HPDE6-E6E7 (cell line): ENCODE measurements around the gene LRRC3.
"Not testable (repeated sequence)": the region's sequence is repeated elsewhere in the genome, so short reads cannot be mapped to it uniquely, and the experiment has no call there.

Experiments
- DNase-seq: peaks from one replicate; pipeline ENCODE4 v3.0.0; 2011; ENCODE audit warnings: missing footprints; ENCODE audit errors: extremely low spot score

Gene LRRC3

GRCh38 chr21:44496564-44497550, 41.5 kb downstream of the LRRC3 start:
- DNase-seq, result no peak

- DNase-seq, result no peak
These were observed 42.4 kb downstream of the LRRC3 start for GRCh38 chr21:44497703-44498126.

GRCh38 chr21:44498280-44499210, 43.2 kb downstream of the LRRC3 start:
- no peak for DNase-seq

DNA sequence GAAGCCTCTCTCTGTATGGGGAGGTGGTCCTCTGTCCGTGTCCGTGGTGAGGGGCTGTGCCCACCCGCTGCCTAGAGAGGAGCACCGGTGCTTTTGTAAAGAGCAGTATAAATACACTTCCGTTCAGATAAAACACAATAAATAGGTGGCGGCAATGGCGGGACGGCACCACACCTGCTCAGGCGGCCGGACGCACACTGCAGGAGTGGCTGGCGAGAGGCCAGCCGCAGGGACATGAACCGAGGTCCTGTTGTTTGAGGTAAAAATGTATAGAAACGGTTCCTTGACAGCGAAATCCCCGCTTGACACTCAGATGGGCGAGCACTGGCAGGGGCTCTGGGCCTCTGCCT, 43.9 kb downstream of the LRRC3 start:
- no peak for DNase-seq

GRCh38 chr21:44499631-44500030, 44.3 kb downstream of the LRRC3 start:
- no peak for DNase-seq

DNA sequence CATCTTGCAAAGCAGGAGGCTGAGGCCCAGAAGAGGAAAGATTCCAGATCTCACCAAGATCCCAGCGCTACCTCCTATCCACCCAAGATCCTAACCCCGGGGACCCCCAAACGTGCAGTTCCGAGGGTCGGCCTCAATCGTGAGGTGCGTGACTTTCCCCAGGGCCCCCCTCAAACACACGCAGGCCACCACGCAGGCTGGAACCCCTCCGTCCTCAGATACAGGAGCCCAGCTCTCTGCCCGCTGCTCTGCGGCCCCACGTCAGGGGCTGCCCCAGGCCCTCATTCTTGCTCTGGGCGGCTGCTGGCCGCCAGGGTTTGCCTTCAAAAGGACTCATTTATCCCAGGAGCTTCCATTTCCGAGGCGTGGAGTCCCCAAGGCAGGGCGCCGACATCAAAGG, 44.8 kb downstream of the LRRC3 start:
- no peak for DNase-seq

- DNase-seq, result no peak
These were observed 47.1 kb downstream of the LRRC3 start for GRCh38 chr21:44502171-44502958.

DNA sequence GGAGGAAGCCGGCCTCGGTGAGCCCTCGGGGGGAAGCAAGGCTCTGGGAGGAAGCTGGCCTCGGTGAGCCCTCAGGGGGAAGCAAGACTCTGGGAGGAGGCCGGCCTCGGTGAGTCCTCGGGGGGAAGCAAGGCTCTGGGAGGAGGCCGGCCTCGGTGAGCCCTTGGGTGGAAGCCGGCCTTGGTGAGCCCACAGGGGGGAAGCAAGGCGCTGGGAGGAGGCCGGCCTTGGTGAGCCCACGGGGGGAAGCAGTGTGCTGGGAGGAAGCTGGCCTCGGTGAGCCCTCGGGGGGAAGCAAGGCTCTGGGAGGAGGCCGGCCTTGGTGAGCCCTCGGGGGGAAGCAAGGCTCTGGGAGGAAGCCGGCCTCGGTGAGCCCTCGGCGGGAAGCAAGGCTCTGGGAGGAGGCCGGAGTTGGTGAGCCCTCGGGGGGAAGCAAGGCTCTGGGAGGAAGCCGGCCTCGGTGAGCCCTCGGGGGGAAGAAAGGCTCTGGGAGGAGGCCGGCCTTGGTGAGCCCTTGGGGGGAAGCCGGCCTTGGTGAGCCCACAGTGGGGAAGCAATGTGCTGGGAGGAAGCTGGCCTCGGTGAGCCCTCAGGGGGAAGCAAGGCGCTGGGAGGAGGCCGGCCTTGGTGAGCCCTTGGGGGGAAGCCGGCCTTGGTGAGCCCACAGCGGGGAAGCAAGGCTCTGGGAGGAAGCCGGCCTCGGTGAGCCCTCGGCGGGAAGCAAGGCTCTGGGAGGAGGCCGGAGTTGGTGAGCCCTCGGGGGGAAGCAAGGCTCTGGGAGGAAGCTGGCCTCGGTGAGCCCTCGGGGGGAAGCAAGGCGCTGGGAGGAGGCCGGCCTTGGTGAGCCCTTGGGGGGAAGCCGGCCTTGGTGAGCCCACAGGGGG, 47.9 kb downstream of the LRRC3 start:
- not testable (repeated sequence) for DNase-seq

- DNase-seq, result no peak
These were observed 48.6 kb downstream of the LRRC3 start for GRCh38 chr21:44503901-44504399.

GRCh38 chr21:44505673-44506278, 50.5 kb downstream of the LRRC3 start:
- no peak for DNase-seq

- DNase-seq, result no peak
These were observed 51.3 kb downstream of the LRRC3 start for GRCh38 chr21:44506279-44507255.

DNA sequence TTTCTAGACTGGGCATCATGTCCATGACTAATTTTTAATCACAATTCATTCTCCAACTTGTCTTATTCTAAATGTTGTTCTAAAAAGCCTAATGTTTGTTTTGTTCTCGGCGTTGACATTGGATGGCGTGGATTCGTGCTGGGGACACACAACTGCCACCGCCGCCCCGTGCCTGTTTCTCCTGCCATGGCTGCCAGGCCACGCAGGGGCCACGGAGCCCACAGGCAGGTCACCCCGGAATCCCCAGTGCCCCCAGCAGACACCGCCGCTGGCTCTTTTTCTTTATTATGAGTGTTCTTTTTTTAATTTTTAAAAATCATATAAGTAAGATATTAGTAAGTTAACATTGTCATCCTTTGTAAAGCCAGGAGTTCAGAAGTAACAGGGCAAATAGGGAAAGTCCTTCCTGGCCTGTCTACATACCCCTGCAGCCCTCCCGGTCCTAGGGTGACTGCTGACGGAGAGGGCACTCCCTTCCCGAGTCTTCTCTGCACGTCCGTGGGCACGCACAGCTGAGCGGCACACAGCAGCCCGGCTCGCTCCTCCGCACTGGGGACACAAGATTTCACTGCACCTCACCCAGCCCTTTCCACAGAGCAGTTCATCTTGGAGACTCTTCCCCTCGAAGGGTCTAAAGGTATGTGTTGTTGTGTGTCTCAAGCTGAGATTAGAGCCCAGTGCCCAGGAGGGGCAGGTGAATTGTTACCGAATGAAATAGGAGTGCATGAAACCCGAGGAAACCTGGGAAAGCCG, 52.5 kb downstream of the LRRC3 start:
- DNase-seq, result no peak

DNA sequence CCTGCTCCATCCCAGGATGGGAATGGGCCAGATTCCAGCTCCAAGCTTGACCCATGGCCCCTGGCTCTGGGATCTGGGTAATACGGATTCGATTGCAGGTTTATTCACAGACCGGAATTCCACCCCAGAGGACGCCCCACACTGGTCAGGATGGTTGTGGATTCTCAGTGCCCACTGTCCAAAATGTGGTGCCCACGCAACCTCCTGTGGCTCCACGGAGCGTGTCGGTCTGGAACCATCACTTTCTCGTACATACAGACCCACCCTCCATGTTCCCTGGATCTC, 53.1 kb downstream of the LRRC3 start:
- no peak for DNase-seq

DNA sequence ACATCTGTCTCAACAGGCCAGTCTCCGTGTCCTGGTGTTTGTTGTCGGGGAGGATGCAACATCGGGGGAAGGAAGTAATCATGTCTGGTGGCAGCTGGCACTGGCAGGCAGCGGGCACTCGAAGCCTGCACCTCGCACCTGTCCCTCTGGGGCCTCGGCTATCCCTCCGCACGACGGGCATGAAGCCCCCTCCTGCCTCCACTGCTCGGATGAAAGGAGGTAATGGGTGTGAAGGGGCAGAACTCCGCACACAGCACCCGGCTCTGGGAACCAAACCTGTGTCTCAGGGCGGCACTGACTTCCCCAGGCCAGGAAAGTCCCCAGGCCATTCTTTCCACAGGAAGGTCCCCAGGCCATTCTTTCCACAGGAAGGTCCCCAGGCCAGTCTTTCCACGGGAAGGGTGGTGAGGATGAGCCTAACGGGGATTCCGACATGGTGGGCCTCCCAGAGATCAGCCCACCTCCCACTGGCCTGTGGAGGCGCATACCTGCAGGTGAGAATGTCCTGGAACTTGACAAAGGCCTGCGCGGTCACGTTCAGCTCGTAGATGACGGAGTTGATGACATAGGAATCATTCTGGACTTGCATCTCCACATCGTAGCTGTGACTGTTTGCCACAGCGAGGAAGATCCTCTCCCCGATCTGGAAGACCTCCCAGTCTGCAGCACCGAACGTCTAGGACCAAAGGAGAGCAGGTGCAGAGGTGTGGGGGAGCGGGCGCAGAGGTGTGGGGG, 53.6 kb downstream of the LRRC3 start:
- DNase-seq, result no peak

DNA sequence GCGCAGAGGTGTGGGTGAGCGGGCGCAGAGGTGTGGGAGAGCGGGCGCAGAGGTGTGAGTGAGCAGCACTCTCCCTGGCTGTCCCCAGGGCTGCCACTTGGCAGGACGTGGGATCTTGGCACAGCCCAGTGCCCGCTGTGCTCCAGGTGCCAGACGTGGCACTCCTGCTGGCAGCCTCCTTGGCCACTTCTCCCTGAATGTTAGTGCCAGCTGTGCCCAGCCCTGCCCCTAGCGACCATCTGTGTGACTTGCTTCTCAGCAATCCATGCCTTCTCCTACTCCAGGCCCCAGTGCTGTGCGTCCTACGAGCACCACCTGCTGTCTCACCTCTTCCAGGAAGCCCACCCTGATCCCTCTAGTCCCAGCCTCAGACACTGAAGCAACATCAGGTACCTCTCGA, 54.2 kb downstream of the LRRC3 start:
- no peak for DNase-seq

- no peak for DNase-seq
These were observed 54.8 kb downstream of the LRRC3 start for GRCh38 chr21:44510109-44510507.

DNA sequence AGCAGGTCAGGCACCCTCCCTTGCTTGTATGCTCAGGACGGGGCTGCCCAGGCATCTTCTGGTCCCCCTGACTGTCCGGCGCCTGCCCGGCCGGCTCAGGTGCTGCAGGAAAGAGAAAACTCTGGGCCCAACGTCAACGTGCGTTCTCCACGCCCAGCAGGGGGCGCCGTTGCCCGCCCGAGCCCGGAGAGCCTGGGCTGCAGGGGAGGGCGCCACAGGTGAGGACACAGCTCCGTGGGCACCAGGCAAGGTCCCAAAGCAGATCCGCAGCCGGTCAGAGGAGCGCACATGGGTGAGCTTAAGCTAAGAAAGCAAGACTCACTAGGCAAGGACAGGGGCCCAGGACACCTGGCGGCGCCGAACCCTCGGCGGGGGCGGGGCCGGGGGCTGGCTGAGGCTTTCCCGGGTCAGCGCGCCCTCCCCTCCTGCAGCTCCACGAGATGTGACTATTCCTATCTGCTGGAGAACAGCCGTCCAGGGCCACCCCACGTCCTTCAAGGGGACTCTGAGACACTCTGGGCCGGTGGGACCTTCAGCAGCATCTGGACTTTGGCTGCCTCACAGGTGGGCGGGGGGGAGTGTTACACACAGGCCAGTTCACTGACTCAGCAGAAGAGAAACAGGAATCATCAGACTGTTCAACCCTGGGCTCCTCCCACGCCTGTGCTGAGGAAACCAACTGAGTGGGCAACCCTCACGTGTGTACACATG, 55.4 kb downstream of the LRRC3 start:
- DNase-seq, result no peak
